NCI-H2081 treated with DMSO at 0.1 percent for 48 hours (cell line): Measurements from ENCODE around the gene CCDC138.

Source experiments
- DNase-seq: peaks from one replicate; lab custom pipeline; 2025; lab: John Stamatoyannopoulos, UW

CCDC138 gene

DNA sequence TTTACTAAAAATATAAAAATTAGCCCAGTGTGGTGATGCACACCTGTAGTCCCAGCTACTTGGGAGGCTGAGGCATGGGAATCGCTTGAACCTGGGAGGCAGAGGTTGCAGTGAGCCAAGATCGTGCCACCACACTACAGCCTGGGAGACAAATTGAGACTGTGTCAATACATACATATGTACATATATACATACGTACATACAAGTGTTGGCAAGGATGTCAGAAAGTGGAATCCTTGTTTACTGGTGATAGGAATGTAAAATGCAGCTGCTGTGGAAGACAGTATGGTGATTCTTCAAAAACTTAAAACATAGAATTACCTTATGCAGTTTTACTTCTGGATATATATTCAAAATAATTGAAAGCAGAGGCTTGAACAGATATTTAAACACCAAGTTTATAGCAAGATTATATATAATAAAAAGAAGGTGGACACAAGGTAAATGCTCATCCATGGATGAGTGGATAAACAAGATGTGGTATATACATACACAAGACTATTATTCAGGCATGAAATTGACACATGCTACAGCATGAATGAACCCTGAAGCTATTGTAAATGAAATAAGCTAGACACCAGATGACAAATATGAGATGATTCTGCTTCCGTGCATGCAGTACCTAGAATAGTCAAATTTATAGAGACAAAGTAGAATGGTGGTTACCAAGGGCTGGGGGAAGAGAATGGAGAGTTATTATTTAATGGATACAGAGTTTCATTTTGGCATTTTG is 43.2 kb downstream of the CCDC138 start:
- no peak for DNase-seq

GRCh38 chr2:108833219-108833618 is 46.6 kb downstream of the CCDC138 start:
- no peak for DNase-seq

DNA sequence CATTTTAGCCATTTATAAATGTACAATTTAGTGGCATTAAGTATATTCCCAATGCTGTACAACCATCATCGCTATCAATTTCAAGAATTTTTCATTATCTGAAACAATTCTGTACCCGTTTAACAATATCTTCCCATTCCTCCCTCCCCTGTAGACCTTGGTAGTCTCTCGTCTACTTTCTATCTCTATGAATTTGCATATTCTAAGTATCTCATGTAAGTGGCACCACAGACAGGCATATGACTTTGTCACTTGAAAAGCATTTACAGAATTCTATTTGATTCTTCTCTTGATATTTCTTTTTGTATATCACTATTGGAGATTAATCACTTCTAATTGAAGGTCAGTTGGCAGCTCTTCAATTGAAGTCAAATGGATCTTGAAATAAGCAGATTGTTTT is 48.0 kb downstream of the CCDC138 start:
- no peak for DNase-seq

DNA sequence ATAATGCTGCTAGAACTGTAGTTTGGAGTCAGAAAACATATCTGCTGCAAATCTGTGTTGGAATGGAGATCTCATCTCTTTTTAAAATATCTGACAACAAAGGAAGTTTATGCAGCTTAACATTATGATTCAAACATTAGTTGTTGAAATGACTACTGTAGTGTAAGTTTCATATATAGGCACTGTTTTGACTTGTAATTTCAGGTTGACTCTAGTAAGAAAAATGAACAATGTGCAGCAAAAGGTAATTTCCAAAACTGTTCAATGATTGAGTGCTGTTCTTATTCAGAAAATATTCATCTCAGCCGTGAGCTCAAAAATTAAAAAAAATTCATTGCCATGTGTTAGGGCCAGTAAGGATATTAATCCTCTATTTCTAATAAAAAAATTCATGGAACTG is 48.5 kb downstream of the CCDC138 start:
- no peak for DNase-seq

DNA sequence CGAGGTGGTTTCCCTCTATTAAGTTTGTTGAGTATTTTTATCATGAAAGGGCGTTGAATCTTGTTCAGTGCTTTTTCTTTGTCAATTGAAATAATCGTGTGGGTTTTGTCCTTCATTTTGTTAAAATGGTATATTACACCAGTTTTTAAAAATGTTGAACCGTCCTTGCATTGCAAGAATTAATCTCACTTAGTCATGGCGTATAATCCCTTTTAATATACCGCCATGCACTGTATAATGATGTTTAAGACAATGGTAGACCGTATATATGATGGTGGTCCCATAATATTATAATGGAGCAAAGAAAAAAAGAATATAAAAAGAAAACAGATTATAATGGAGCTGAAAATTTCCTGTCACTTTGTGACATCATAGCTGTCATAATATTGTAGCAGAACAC is 50.6 kb downstream of the CCDC138 start:
- no peak for DNase-seq

- DNase-seq = no peak
These were observed 54.9 kb downstream of the CCDC138 start for GRCh38 chr2:108841506-108841905.

DNA sequence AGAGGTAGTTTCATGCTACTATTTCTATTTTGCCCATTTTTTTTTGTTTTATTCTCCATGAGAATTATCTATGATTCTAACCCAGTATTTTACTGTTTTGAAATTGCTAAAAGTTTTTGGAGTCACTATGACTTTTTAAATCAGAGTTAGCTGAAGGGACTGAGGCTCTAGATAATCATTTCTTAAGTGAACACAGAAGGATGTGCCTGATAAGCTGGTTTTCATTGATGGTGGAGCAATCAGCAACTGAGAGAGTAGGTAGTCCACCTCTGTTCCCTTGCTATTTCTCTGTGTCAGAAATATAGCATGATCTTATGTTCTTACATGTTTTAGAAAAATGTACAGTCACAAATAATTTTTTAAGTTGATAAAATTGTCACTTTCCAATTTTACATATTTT is 59.4 kb downstream of the CCDC138 start:
- DNase-seq = no peak

DNA sequence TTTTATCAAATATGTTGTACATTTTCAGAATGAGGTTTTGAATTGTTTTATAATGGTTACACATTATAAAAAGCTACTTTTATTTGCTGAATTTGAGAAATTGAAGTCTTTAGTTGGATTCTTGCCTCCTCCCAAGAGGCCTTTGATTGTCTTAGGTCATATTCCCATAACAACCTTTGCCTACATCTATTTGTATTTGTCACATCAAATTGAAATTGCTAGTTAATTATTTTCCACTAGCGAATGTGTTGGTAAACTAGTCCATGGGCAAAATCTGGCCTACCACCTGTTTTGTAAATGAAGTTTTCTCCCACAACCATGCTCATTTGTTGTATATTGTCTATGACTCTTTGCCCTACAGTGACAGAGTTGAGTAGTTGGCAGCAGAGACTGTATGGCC is 60.4 kb downstream of the CCDC138 start:
- no peak for DNase-seq

- DNase-seq = no peak
These were observed 65.8 kb downstream of the CCDC138 start for GRCh38 chr2:108852375-108852774.

DNA sequence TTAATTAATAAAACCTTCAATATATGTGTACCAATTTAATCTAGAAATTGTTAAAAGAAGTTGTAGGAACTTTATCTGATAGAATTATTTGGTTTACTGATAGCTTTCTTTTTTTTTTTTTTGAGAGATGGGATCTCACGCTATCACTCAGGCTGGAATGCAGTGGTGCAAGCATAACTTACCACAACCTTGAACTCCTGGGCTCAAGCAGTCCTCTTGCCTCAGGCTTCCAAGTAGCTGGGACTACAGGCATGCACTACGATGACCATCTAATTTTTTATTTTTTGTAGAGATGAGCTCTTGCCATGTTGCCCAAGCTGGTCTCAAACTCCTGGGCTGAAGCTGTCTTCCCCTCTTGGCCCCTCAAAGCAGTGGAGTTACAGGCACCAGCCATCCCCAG is 66.8 kb downstream of the CCDC138 start:
- DNase-seq = no peak

DNA sequence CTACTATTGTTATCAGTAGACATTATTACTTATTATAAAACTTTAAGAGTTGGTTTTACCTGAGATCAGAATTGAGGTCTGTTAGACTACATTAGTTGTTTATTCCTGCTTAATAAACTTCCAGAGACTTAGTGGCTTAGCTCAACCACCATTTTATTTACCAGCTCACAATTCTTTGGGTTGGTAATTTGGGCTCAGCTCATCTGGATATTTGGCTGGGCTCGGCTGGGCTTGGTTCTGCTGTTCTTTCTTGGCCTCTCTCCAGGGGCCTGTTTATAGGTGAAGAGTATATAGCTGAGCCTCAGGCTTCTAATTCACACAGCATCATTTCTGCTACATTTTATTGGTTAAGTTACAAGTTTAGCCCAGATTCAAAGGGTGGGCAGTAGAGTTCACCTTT is 67.9 kb downstream of the CCDC138 start:
- no peak for DNase-seq

- DNase-seq = no peak
These were observed 68.6 kb downstream of the CCDC138 start for GRCh38 chr2:108855194-108855593.

DNA sequence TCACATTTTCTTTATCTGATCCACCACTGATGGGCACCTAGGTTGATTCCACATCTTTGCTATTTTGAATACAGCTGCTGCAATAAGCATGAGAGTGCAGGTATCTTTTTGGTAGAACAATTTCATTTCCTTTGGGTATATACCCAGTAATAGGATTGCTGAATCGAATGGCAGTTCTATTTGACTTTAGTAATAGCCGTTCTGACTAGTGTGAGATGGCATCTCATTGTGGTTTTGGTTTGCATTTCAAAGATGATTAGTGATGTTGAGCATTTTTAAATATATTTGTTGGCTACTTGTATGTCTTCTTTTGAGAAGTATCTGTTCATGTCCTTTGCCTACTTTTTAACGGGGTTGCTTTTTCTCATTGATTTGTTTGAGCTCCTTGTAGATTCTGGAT is 72.3 kb downstream of the CCDC138 start:
- no peak for DNase-seq

DNA sequence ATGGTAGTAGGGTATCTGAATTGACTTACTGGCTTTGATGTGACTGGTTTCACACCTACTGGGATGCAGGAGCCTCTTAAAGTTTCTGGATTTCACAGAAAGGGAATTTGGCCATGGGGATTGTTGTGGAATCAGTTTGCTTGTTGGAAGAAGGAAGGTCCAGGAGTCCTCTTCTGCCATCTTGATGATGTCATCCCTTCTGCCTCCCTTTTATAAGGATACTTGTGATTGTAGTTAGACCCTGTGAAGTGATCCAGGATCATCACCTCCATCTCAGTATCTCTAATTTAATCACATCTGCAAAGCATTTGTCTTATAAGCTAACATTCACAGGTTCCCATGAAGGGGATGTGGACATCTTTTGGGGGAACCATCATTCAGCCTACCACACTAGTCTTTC is 79.5 kb downstream of the CCDC138 start:
- no peak for DNase-seq

DNA sequence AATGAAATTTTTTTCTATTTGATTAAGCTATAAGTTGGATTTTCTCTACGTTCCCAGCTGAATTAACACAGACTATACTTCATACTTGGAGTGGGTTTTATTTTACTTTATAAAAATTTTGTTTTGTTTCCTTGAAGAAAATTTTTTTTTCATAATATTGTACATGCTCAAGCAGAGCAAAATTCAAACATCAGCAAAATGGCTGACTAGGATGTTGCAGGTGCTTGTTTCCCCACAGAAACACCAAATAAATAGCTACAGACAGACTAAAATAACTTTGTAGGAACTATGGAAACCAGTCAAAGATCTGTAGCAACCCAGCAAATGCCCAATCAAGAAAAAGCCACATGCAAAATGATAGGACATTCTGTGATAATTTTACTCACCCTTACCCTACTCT is 82.3 kb downstream of the CCDC138 start:
- DNase-seq = no peak

- DNase-seq = no peak
These were observed 83.0 kb downstream of the CCDC138 start for GRCh38 chr2:108869542-108869941.

DNA sequence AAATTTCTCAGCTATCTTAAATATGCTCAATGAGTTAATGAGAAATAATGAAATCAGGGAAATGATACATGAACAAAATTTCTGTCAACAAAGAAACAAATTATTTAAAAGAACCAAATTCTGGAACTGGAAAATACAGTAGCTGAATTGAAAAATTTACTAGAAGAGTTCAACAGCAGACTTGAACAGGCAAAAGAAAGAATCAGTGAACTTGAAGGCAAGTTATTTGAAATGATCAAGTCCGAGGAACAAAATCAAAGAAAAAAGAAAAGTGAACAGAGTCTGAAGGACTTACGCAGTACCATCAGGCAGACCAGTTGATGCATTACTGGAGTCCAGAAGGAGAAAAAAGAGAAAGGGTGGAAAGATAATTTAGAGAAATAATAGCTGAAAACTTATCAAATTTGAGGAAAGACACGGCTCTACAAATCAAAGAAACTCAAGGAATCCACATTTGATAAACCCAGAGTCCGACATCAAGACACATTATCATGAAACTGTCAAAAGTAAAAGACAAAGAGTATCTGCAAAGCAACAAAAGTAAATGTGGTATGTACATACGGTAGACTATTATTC is 83.6 kb downstream of the CCDC138 start:
- no peak for DNase-seq

DNA sequence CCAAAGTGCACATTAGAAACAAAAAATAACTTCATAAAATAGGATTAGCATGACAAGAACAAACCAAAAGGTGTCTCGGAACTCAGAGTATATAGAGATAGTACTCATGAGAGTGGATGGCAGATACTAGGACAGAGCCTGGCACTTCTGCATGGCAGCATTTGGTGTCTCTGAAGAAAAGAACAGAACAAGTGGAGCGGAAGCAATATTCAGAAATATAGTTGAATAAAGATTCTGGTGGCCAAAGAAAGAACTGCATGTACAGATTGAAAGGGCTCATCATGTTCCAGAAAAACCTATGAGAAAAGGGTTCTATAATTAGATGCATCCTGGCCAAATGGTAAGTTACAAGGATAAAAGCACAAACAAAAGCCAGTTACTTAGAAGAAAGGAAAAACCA is 90.9 kb downstream of the CCDC138 start:
- no peak for DNase-seq

DNA sequence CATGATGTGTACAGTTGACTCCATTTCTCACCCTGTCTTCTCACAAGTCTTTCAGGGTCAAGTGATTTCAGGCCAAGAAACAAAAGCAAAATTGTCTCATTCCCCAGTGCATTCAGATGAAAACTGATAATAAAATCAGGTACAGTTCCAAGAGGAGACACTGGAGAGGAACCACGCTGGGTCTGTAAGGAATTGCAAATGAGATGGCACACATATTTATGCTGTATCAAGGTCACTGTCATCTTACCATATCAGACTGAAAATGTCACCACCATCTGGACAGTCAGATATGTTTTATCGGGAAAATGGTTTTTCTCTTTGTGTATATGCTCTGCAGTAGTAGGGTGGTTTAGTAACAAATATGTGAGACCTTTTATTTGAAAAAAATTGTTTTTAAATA is 91.7 kb downstream of the CCDC138 start:
- DNase-seq = no peak

DNA sequence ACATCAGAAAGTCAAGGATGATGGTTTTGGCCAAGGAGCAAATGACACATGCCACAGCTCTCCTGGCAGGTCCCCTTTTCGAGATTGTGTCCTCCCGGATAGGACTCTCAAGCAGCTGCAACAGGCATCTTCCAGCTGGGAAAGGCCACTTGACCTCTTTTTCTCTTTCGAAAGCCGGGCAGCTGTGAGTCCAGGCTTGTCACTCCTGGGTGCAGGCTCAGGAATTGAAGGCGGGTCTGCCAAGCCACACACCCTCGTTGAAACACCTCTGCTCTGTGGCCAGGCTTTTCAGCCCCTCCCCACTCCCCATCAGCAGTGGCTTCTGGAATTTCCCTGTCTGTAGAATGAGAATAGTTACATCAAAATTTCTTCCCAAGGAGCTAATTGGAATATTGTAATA is 98.0 kb downstream of the CCDC138 start:
- DNase-seq = no peak

DNA sequence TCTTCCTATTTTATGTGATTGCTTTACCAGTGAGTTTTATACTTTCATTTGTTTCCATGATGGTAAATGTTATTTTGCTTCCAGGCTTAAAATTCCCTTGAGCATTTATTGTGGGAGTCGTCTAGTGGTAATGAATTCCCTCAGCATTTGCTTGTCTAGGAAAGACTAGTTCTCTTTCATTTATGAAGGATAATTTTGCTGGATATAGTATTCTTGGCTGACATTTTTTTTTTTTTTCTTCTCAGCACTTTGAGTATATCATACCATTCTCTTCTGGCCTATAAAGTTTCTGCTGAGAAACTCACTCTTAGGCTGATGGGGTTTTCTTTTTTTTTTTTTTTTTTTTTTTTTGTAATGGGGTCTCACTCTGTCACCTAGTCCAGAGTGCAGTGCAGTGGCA is 103.3 kb downstream of the CCDC138 start:
- DNase-seq = no peak

DNA sequence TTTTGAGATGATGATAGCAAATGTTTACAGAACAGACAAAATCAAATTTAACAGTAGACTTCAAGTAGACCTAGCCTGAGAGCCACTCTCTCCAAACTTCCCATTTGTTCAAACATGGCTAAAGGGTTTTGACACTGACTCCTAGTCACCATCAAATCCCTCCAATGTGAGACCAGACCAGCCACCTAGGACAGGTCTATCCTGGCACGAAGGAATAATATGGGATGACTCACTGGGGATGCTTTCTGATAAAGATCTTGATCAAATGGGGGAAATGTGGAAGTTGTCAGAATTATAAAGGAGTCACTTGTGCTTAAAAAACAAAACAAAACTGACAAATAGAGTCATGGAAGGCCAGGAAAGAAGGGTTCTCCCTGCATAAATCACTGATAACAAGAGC is 106.7 kb downstream of the CCDC138 start:
- no peak for DNase-seq

DNA sequence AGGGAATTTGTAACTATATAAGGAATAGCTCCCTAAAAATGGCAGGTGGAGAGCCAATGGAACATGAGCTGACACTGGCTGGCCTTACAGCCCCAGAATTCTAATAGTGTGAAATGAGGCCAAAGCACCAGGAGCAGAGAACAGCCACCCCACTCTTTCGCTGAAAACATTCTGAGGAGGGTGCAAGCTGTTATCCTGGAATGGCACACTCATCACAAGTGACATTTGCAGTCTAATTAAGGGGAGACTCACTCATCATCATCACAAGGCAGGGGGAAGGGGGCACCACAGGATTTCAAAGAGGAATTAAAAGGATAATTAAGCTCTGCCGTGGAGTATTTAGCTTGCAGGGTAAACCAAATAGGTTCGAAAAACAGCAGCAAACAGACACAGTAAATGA is 108.2 kb downstream of the CCDC138 start:
- DNase-seq = no peak

DNA sequence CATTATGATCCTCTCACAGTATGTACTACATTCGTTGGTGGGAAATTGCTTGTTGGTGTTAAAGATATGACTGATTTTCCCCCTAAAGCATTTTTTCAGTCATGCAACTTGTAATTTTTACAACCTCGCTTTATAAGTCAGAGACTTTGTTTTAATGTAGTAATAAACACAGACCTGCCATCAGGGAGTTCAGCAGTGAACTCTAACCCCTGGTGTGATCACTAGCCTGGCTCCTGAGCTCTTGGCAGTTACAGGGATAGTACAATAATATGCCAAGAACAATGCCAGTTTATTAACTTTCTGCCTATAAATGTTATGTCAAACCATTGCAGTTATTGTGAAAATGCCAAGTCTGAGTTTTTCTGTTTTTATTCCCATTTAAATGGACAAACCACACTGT is 108.6 kb downstream of the CCDC138 start:
- DNase-seq = no peak
